Ishikawa (cell line): ENCODE measurements around the gene TMEM165.

ENCODE experiments used
- CREB1 ChIP-seq: IDR thresholded peaks from 2 replicates; pipeline ENCODE4 v1.6.1; 2012; ENCODE audit warnings: low read depth
- NFIC ChIP-seq: IDR thresholded peaks from 2 replicates; pipeline ENCODE4 v1.6.1; 2012
- RAD21 ChIP-seq: IDR thresholded peaks from 2 replicates; pipeline ENCODE4 v1.6.1; 2012; ENCODE audit warnings: low read depth
- YY1 ChIP-seq: IDR thresholded peaks from 2 replicates; pipeline ENCODE4 v1.6.1; 2012; ENCODE audit warnings: low read depth

DNA sequence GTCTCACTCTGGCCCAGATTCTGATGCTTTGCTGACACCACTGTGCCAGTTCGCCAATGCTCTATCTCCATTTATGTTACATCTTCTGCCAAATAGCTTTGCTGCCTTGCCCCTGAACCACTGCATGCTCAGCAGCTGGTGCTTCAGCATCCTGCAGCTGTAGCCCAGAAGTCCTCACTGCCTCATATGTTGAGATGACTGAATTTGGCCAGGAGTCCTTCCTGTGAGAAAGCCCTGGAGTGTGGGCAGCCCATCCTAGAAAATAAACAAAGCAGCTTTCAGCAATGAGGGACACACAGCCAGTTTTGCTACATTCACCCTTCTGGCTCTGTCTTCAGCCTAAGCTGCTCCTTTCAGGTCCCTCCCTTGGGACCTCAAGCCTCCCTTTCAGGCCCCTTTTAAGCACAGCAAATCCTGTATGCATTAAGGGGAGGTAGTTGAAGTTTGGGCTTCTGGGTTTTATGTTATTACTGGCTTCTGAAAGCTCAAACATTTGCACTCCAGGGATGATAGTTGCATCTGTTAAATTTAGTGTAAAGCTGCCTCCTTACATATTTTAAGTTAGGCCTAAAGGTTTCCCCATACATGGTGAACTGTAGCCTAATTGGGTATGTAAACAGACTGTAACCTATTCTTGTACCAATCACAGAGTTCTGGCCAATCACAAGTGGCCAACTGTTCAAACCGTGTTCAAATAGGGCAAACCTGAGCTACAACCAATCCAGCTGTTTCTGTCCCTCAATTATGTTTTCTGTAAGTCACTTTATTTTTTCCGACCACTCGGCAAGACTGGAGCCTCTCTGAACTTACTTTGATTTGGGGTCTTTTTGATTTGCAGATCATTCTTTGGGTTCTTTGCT, 2.1 kb upstream of the TMEM165 start:
- TF ChIP-seq YY1 (no peak), RAD21 (no peak), NFIC (no peak), CREB1 (no peak)
